Measurements from ENCODE around the gene DNAH3. TPM values are rescaled to one million over a fixed set of nuclear protein-coding genes. Genes with fewer than 3 reads are reported as not detected.
"Not testable (repeated sequence)": the region's sequence is repeated elsewhere in the genome, so short reads cannot be mapped to it uniquely, and the experiment has no call there.

Gene DNAH3
- total RNA-seq, 2 experiments from 2014 or later, result 0.02 to 0.03 TPM

- CTCF ChIA-PET, result interaction anchor here (1.4 kb wide), 1 partner anchor 13 kb away, joined by 3 read pairs; no protein-coding TSS in a partner anchor
- Mint-ChIP-seq H3K9me3 (ENCODE audit: low read depth) (no peaks in the 10 kb centered on the region), H3K27ac (no peak overlapping the region), H3K4me1 (peaks cover 4% of the 10 kb centered on the region), H3K4me3 (no peak overlapping the region), H3K36me3 (peaks cover 11% of the 10 kb centered on the region), H3K27me3 (no peaks in the 10 kb centered on the region)
- ATAC-seq (no peak), DNase-seq (no peak)
These were observed 14.0 kb upstream of the DNAH3 start for GRCh38 chr16:21164521-21165168.

GRCh38 chr16:21163576-21163975 is 12.9 kb upstream of the DNAH3 start:
- ATAC-seq (no peak), DNase-seq (no peak)
- Mint-ChIP-seq H3K27ac (no peak overlapping the region), H3K9me3 (ENCODE audit: low read depth) (no peaks in the 10 kb centered on the region), H3K36me3 (peaks cover 11% of the 10 kb centered on the region), H3K4me3 (no peak overlapping the region), H3K4me1 (peaks cover 13% of the 10 kb centered on the region), H3K27me3 (no peaks in the 10 kb centered on the region)
- CTCF ChIA-PET, result interaction anchor here (1.4 kb wide), 1 partner anchor 14 kb away, joined by 3 read pairs; no protein-coding TSS in a partner anchor

- H3K36me3 Mint-ChIP-seq, result peaks cover 11% of the 10 kb centered on the region
- DNase-seq (no peak), ATAC-seq (no peak)
- no peaks in the 10 kb centered on the region for H3K9me3 Mint-ChIP-seq (ENCODE audit: low read depth)
- CTCF ChIA-PET, result no interaction called here
- H3K27ac Mint-ChIP-seq, result no peak overlapping the region
- peaks cover 18% of the 10 kb centered on the region for H3K4me1 Mint-ChIP-seq
- no peaks in the 10 kb centered on the region for H3K27me3 Mint-ChIP-seq
- H3K4me3 Mint-ChIP-seq, result no peak overlapping the region
These were observed 12.1 kb upstream of the DNAH3 start for GRCh38 chr16:21162661-21163151.

- no peak overlapping the region for H3K4me3 Mint-ChIP-seq
- no peak overlapping the region for H3K27ac Mint-ChIP-seq
- CTCF ChIA-PET, result no interaction called here
- DNase-seq (no peak), ATAC-seq (no peak)
- peaks cover 11% of the 10 kb centered on the region for H3K36me3 Mint-ChIP-seq
- no peaks in the 10 kb centered on the region for H3K27me3 Mint-ChIP-seq
- H3K9me3 Mint-ChIP-seq (ENCODE audit: low read depth), result no peaks in the 10 kb centered on the region
- H3K4me1 Mint-ChIP-seq, result peaks cover 20% of the 10 kb centered on the region
These were observed 10.6 kb upstream of the DNAH3 start for GRCh38 chr16:21161211-21161610.

- CTCF ChIA-PET, result interaction anchor here (1.7 kb wide), 1 partner anchor 119 kb away, joined by 3 read pairs; no protein-coding TSS in a partner anchor
- no peaks in the 10 kb centered on the region for H3K27me3 Mint-ChIP-seq
- no peak overlapping the region for H3K4me3 Mint-ChIP-seq
- peaks cover 20% of the 10 kb centered on the region for H3K4me1 Mint-ChIP-seq
- no peak for ATAC-seq
- no peak for DNase-seq
- no peaks in the 10 kb centered on the region for H3K9me3 Mint-ChIP-seq (ENCODE audit: low read depth)
- no peak overlapping the region for H3K27ac Mint-ChIP-seq
- H3K36me3 Mint-ChIP-seq, result peaks cover 11% of the 10 kb centered on the region
These were observed 9.6 kb upstream of the DNAH3 start for GRCh38 chr16:21160276-21160675.

- Mint-ChIP-seq H3K4me1 (peaks cover 20% of the 10 kb centered on the region), H3K27ac (no peak overlapping the region), H3K4me3 (peak overlapping the region; percentile 81), H3K36me3 (peaks cover 11% of the 10 kb centered on the region), H3K9me3 (ENCODE audit: low read depth) (no peaks in the 10 kb centered on the region), H3K27me3 (no peaks in the 10 kb centered on the region)
- ATAC-seq (no peak), DNase-seq (peak; percentile 41)
- CTCF ChIA-PET, result interaction anchor here (0.6 to 3.1 kb wide), 6 partner anchors 10 to 418 kb away, joined by 3 to 11 read pairs (median 3); partner anchors contain the start of gene THUMPD1
These were observed 8.8 kb upstream of the DNAH3 start for GRCh38 chr16:21159281-21159951.

- DNase-seq, result peak; percentile 86
- Mint-ChIP-seq H3K9me3 (ENCODE audit: low read depth) (no peaks in the 10 kb centered on the region), H3K36me3 (peaks cover 11% of the 10 kb centered on the region), H3K4me1 (peaks cover 20% of the 10 kb centered on the region), H3K4me3 (peak within 1 kb of the TSS; percentile 81), H3K27ac (peak within 1 kb of the TSS; percentile 69), H3K27me3 (no peaks in the 10 kb centered on the region)
- CTCF ChIA-PET, result interaction anchor here (0.6 to 3.1 kb wide), 10 partner anchors 8 to 1163 kb away, joined by 3 to 11 read pairs (median 3); partner anchors contain the start of gene THUMPD1
- ATAC-seq, result peak; percentile 99
These were observed 7.8 kb upstream of the DNAH3 start, which contains the start of gene LDAF1 for GRCh38 chr16:21158208-21159110. TSS of gene LDAF1 (plus strand) at chr16:21158674. CDS start at chr16:21161183, 2,509 bp downstream.

GRCh38 chr16:21157632-21158031 is 7.0 kb upstream of the DNAH3 start:
- CTCF ChIA-PET, result interaction anchor here (0.6 to 3.1 kb wide), 14 partner anchors 9 to 1164 kb away, joined by 3 to 11 read pairs (median 3); no protein-coding TSS in a partner anchor
- ATAC-seq, result no peak
- H3K4me3 Mint-ChIP-seq, result no peak overlapping the region

GRCh38 chr16:21156767-21157467 is 6.3 kb upstream of the DNAH3 start:
- peaks cover 20% of the 10 kb centered on the region for H3K4me1 Mint-ChIP-seq
- H3K36me3 Mint-ChIP-seq, result peaks cover 5% of the 10 kb centered on the region
- CTCF ChIA-PET, result interaction anchor here (0.6 to 3.1 kb wide), 17 partner anchors 10 to 1164 kb away, joined by 3 to 11 read pairs (median 3); no protein-coding TSS in a partner anchor
- no peak overlapping the region for H3K27ac Mint-ChIP-seq
- ATAC-seq (no peak), DNase-seq (no peak)
- H3K9me3 Mint-ChIP-seq (ENCODE audit: low read depth), result no peaks in the 10 kb centered on the region
- H3K4me3 Mint-ChIP-seq, result no peak overlapping the region
- H3K27me3 Mint-ChIP-seq, result no peaks in the 10 kb centered on the region

More at GRCh38 chr16:21157632-21158031, 7.0 kb upstream of the DNAH3 start:
- Mint-ChIP-seq H3K27ac (no peak overlapping the region), H3K27me3 (no peaks in the 10 kb centered on the region), H3K4me1 (peaks cover 20% of the 10 kb centered on the region), H3K36me3 (peaks cover 7% of the 10 kb centered on the region), H3K9me3 (ENCODE audit: low read depth) (no peaks in the 10 kb centered on the region)
- DNase-seq, result no peak

GRCh38 chr16:21156011-21156410 is 5.4 kb upstream of the DNAH3 start:
- not testable (repeated sequence) for H3K27me3 Mint-ChIP-seq; H3K27ac Mint-ChIP-seq; H3K4me3 Mint-ChIP-seq; H3K36me3 Mint-ChIP-seq; H3K9me3 Mint-ChIP-seq (ENCODE audit: low read depth); DNase-seq; ATAC-seq
- CTCF ChIA-PET, result interaction anchor here (0.8 to 1.2 kb wide), 2 partner anchors 33 to 177 kb away, joined by 3 read pairs; no protein-coding TSS in a partner anchor
- H3K4me1 Mint-ChIP-seq, result peaks cover 20% of the 10 kb centered on the region

- H3K9me3 Mint-ChIP-seq (ENCODE audit: low read depth); H3K27ac Mint-ChIP-seq; H3K4me1 Mint-ChIP-seq; CTCF ChIA-PET; ATAC-seq; DNase-seq; H3K4me3 Mint-ChIP-seq; H3K36me3 Mint-ChIP-seq: not testable (repeated sequence)
- peaks cover 23% of the 10 kb centered on the region for H3K27me3 Mint-ChIP-seq
These were observed 2.6 kb upstream of the DNAH3 start for GRCh38 chr16:21153124-21153729.
